GM12878 (cell line): ENCODE results near the gene NFKBIB. TPM values are rescaled to one million over a fixed set of nuclear protein-coding genes. Genes with fewer than 3 reads are reported as not detected.

Source experiments
- BCL11A ChIP-seq: IDR thresholded peaks from 2 replicates; pipeline ENCODE4 v1.6.1; 2011; ENCODE audit warnings: low read depth, low read length
- BCLAF1 ChIP-seq: fragments of 450-650 bp; IDR thresholded peaks from 2 replicates; pipeline ENCODE4 v1.6.1; 2017; ENCODE audit warnings: antibody characterized with exemption, mild to moderate bottlenecking, moderate library complexity
- CEBPZ ChIP-seq: fragments of 150-350 bp; IDR thresholded peaks from 2 replicates; pipeline ENCODE4 v1.6.1; 2016; ENCODE audit warnings: low read depth, low read length
- CHD1 ChIP-seq: IDR thresholded peaks from 2 replicates; pipeline ENCODE4 v1.6.1; 2012; ENCODE audit warnings: low read depth, low read length, improper control_type of control experiment
- IKZF1 ChIP-seq: fragments of 450-650 bp; conservative IDR thresholded peaks from 2 replicates; pipeline ENCODE4 v1.6.1; 2017; ENCODE audit warnings: antibody characterized with exemption, mild to moderate bottlenecking
- LARP7 ChIP-seq: fragments of 450-650 bp; IDR thresholded peaks from 2 replicates; pipeline ENCODE4 v1.6.1; 2017; ENCODE audit warnings: mild to moderate bottlenecking
- MYC ChIP-seq: IDR thresholded peaks from 2 replicates; pipeline ENCODE4 v1.6.1; 2011; ENCODE audit warnings: mild to moderate bottlenecking, low read length, moderate library complexity, inconsistent platforms; ENCODE audit not compliant: insufficient read depth, insufficient replicate concordance, insufficient read length, severe bottlenecking
- NR2C2 ChIP-seq: IDR thresholded peaks from 2 replicates; pipeline ENCODE4 v1.6.1; 2011; ENCODE audit warnings: borderline replicate concordance, low read depth; ENCODE audit not compliant: control insufficient read depth, insufficient read length
- PBX3 ChIP-seq: IDR thresholded peaks from 2 replicates; pipeline ENCODE4 v1.6.1; 2011; ENCODE audit warnings: mild to moderate bottlenecking, low read depth, low read length, moderate library complexity; ENCODE audit not compliant: insufficient replicate concordance
- RCOR1 ChIP-seq: conservative IDR thresholded peaks from 2 replicates; pipeline ENCODE4 v1.6.1; 2012; ENCODE audit warnings: low read depth, low read length, improper control_type of control experiment
- RUNX3 ChIP-seq: IDR thresholded peaks from 2 replicates; pipeline ENCODE4 v1.6.1; 2012; ENCODE audit warnings: low read length, inconsistent platforms
- SKIL ChIP-seq: fragments of 450-650 bp; IDR thresholded peaks from 2 replicates; pipeline ENCODE4 v1.6.1; 2017; ENCODE audit warnings: mild to moderate bottlenecking, low read depth, inconsistent platforms; ENCODE audit not compliant: poor library complexity, severe bottlenecking
- TBL1XR1 ChIP-seq: IDR thresholded peaks from 2 replicates; pipeline ENCODE4 v1.6.1; 2012; ENCODE audit warnings: low read depth, low read length, improper control_type of control experiment
- ZBTB4 ChIP-seq: fragments of 450-650 bp; formaldehyde crosslinking; IDR thresholded peaks from 2 replicates; pipeline ENCODE4 v1.4.0; 2022; ENCODE audit warnings: mild to moderate bottlenecking, moderate library complexity
- ZNF384 ChIP-seq: IDR thresholded peaks from 2 replicates; pipeline ENCODE4 v1.6.1; 2012; ENCODE audit warnings: low read depth, mild to moderate bottlenecking, low read length, improper control_type of control experiment, borderline replicate concordance
- ZNF622 ChIP-seq: fragments of 450-650 bp; IDR thresholded peaks from 2 replicates; pipeline ENCODE4 v1.6.1; 2017; ENCODE audit warnings: mild to moderate bottlenecking, inconsistent platforms
- polyA plus RNA-seq, 11 experiments: library from polyadenylated mRNA; depleted of rRNA in 4 of 11; unstranded in 6 of 11; stranded (reverse) in 5 of 11; fragments of >200 nt; fragmentation: Nextera tagmentation in 4 of 11; fragmentation: Illumina TruSeq in 1 of 11; extraction: Ambion mirVana in 4 of 11; extraction: Trizol in 1 of 11; gene quantifications; 1 replicate in 1 of 11; 2 replicates in 10 of 11; pipeline versions ENCODE4 v1.2.1 to v1.2.3, GENCODE V29; 2011 to 2016; ENCODE audit warnings: inconsistent platforms in 2 of 11, missing spikeins in 2 of 11, low read depth in 1 of 11
- total RNA-seq, 4 experiments: library from RNA; depleted of rRNA in 3 of 4; stranded (reverse); fragments of >200 nt in 3 of 4; fragmentation: Illumina TruSeq in 1 of 4; extraction: Trizol in 1 of 4; gene quantifications; 2 replicates each; pipeline versions ENCODE4 v1.2.1 to v1.2.3, GENCODE V29; 2013 to 2021

The NFKBIB gene
- total and polyA plus RNA-seq, 10 of the 15 experiments (the other 5 are each of a cell fraction or from before 2014, with no cell fraction given): 1.2 to 60.9 (median 31.0) TPM

- TF ChIP-seq PBX3 (peak; percentile 29), TBL1XR1 (peak; percentile 34; the same call in 1 of the 2 replicates), SKIL (no peak), CHD1 (no peak), ZNF384 (no peak), ZNF622 (no peak), ZBTB4 (CRISPR knock-in tag) (no peak), LARP7 (peak; percentile 79), NR2C2 (no peak), BCLAF1 (no peak), BCL11A (no peak), RCOR1 (no peak), IKZF1 (peak; percentile 99), RUNX3 (peak; percentile 75), MYC (no peak), CEBPZ (peak; percentile 33; the same call in 1 of the 2 replicates)
Observed at GRCh38 chr19:38899447-38900201, at the start of gene NFKBIB, which contains the start of gene SIRT2 (continued).
